GM12801 (cell line): ENCODE data around the gene ZNF746.

Source experiments
- CTCF ChIP-seq: IDR thresholded peaks from one replicate; pipeline ENCODE4 v1.5.1; 2011; ENCODE audit warnings: control low read depth; ENCODE audit not compliant: insufficient read length; ENCODE audit errors: extremely low read depth

Gene ZNF746

GRCh38 chr7:149455175-149455950, 42.2 kb downstream of the ZNF746 start:
- TF ChIP-seq CTCF = no peak

GRCh38 chr7:149454750-149455149, 42.9 kb downstream of the ZNF746 start:
- no peak for TF ChIP-seq CTCF

- no peak for TF ChIP-seq CTCF
Measured at GRCh38 chr7:149454006-149454405, 43.6 kb downstream of the ZNF746 start.

- no peak for TF ChIP-seq CTCF
Measured at GRCh38 chr7:149450821-149451220, 46.8 kb downstream of the ZNF746 start.

- no peak for TF ChIP-seq CTCF
Measured at GRCh38 chr7:149449897-149450296, 47.7 kb downstream of the ZNF746 start.

- TF ChIP-seq CTCF = no peak
Measured at GRCh38 chr7:149448961-149449360, 48.6 kb downstream of the ZNF746 start.

- no peak for TF ChIP-seq CTCF
Measured at GRCh38 chr7:149444287-149444686, 53.3 kb downstream of the ZNF746 start.
